Measurements from ENCODE around the gene GNAL.

DNA sequence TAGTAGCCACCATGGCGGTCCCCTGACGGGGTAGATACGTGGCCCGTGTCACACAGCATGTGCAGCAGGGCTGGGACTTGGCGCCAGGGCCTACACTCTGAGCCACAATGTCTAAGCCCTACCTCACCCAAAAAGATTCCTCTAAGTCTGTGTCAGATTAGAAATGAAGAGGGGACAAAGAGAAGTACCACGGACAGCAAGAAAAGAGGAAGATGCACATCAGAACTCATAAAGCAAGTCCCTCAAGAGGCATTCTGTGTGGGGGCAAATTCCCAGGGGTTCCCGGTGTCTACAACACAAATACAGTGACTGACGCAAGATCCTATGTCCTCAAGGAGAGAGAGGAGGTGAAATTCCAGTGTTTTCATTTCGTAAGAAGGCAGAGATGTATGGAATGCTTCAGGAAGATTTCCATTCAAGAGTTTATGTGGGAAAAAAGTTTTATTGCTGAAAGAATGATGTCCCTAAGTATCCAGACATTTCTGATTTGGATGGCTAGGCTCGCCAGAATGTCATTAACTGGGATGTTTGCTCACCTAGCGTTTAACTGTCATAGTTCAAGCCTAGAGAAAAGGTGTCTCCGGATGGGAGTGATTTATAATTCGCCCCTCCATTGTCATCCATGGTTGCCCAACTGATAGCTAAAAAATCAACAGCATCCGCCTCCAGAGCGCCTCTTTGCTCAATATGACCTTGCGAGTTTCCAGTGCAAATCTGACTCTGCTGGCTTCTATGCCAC, 86.5 kb downstream of the GNAL start:
- TF ChIP-seq CTCF (IDR thresholded peaks at IDR 0.05) (no peak), POLR2A (IDR thresholded peaks at IDR 0.05) (no peak), POLR2AphosphoS5 (IDR thresholded peaks at IDR 0.05) (no peak), EP300 (IDR thresholded peaks at IDR 0.05) (no peak)

Measured in sigmoid colon (tissue), 4 donors.